KMS-11 (cell line): Measurements from ENCODE around the gene SCT.

Source experiments
- H2AFZ ChIP-seq: fragments of 200-600 bp; sonication (generic); 2 replicates; pipeline ENCODE4 v1.6.1; 2016; ENCODE audit warnings: antibody characterized with exemption, mixed run types, low read depth
- H3K27ac ChIP-seq: fragments of 200-600 bp; sonication (generic); 2 replicates; pipeline ENCODE4 v1.6.1; 2016; ENCODE audit warnings: mild to moderate bottlenecking, mixed run types
- H3K27me3 ChIP-seq: fragments of 200-600 bp; sonication (generic); 2 replicates; pipeline ENCODE4 v1.6.1; 2017; ENCODE audit warnings: mild to moderate bottlenecking, low read depth, mixed run types, moderate library complexity; ENCODE audit not compliant: insufficient read depth
- H3K36me3 ChIP-seq: fragments of 200-600 bp; sonication (generic); 2 replicates; pipeline ENCODE4 v1.6.1; 2017; ENCODE audit warnings: mild to moderate bottlenecking, mixed run types; ENCODE audit not compliant: insufficient read depth
- H3K4me1 ChIP-seq: fragments of 200-600 bp; sonication (generic); 2 replicates; pipeline ENCODE4 v1.6.1; 2016; ENCODE audit warnings: mild to moderate bottlenecking, low read depth, mixed run types; ENCODE audit not compliant: poor library complexity, severe bottlenecking
- H3K4me2 ChIP-seq: fragments of 200-600 bp; sonication (generic); 2 replicates; pipeline ENCODE4 v1.7.0; 2016; ENCODE audit warnings: mild to moderate bottlenecking, mixed run types
- H3K4me3 ChIP-seq: fragments of 200-600 bp; sonication (generic); IDR thresholded peaks from 2 replicates; pipeline ENCODE4 v1.6.1; 2017; ENCODE audit warnings: low read depth, low read length, mixed read lengths; ENCODE audit not compliant: insufficient read depth
- H3K79me2 ChIP-seq: fragments of 200-600 bp; sonication (generic); 2 replicates; pipeline ENCODE4 v1.6.1; 2016; ENCODE audit warnings: low read depth, mixed run types; ENCODE audit not compliant: insufficient read depth
- H3K9ac ChIP-seq: fragments of 200-600 bp; sonication (generic); 2 replicates; pipeline ENCODE4 v1.6.1; 2016; ENCODE audit warnings: mild to moderate bottlenecking, mixed run types
- H4K20me1 ChIP-seq: fragments of 200-600 bp; sonication (generic); 2 replicates; pipeline ENCODE4 v1.6.1; 2016; ENCODE audit warnings: mild to moderate bottlenecking, mixed run types; ENCODE audit not compliant: insufficient read depth
- TF ChIP-seq, protein P1 (sequence below): fragments of 200-600 bp; sonication (generic); conservative IDR thresholded peaks from 2 replicates; pipeline ENCODE4 v1.6.1; 2017; ENCODE audit warnings: low read depth, mild to moderate bottlenecking, antibody characterized with exemption, low read length, moderate library complexity, mixed read lengths

Gene SCT, protein sequence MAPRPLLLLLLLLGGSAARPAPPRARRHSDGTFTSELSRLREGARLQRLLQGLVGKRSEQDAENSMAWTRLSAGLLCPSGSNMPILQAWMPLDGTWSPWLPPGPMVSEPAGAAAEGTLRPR

DNA sequence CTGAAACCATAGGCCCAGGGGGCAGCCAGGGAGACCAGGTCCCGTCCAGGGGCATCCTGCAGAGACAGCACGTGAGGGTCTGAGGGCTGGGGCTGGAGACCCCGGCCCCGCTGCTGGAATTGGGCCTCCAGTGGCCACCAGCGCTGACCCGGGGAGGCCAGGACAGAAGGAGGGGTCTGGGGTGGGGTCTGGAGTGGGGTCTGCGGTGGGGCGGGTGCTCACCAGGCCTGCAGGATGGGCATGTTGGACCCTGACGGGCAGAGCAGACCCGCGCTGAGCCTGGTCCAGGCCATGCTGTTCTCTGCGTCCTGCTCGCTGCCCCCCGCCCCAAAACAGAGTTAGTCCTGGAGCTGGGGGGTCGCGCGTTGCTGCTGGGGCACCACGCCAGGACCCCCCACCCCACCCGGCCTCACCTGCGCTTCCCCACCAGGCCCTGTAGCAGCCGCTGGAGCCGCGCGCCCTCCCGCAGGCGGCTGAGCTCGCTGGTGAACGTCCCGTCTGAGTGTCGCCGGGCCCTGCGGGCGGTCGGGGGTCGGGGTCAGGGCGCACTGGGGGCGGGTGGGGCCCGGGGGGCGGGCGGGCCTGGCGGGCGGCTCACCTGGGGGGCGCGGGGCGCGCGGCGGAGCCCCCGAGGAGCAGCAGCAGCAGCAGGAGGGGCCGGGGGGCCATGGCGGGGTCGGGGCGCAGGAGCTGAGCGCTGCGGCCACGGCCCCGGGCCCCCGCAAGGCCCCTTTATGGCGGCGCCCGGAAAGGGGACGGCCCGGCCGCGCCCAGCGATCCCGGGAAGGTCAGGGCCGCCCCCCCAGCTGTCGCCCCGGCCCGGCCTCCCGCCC lies at the start of gene SCT:
Gene SCT (minus strand): TSS at position 707 of the 833 bp plus-strand sequence. CDS start 38 bp downstream, at position 669.
- peak within 1 kb of the TSS; percentile 90 for H3K27ac ChIP-seq
- H4K20me1 ChIP-seq: no peaks in the 10 kb centered on the region
- H3K27me3 ChIP-seq: no peaks in the 10 kb centered on the region
- peak within 1 kb of the TSS; percentile 97 for H3K4me2 ChIP-seq
- no peak within 1 kb of the TSS for H3K4me3 ChIP-seq
- H3K9ac ChIP-seq: peak within 1 kb of the TSS; percentile 55; the same call in 1 of the 2 replicates
- TF ChIP-seq, protein P1, sequence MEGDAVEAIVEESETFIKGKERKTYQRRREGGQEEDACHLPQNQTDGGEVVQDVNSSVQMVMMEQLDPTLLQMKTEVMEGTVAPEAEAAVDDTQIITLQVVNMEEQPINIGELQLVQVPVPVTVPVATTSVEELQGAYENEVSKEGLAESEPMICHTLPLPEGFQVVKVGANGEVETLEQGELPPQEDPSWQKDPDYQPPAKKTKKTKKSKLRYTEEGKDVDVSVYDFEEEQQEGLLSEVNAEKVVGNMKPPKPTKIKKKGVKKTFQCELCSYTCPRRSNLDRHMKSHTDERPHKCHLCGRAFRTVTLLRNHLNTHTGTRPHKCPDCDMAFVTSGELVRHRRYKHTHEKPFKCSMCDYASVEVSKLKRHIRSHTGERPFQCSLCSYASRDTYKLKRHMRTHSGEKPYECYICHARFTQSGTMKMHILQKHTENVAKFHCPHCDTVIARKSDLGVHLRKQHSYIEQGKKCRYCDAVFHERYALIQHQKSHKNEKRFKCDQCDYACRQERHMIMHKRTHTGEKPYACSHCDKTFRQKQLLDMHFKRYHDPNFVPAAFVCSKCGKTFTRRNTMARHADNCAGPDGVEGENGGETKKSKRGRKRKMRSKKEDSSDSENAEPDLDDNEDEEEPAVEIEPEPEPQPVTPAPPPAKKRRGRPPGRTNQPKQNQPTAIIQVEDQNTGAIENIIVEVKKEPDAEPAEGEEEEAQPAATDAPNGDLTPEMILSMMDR: no peak
- H3K36me3 ChIP-seq: no peaks in the 10 kb centered on the region
- H3K4me1 ChIP-seq: peaks cover 38% of the 10 kb centered on the region
- no peaks in the 10 kb centered on the region for H3K79me2 ChIP-seq
- no peak within 1 kb of the TSS for H2AFZ ChIP-seq

DNA sequence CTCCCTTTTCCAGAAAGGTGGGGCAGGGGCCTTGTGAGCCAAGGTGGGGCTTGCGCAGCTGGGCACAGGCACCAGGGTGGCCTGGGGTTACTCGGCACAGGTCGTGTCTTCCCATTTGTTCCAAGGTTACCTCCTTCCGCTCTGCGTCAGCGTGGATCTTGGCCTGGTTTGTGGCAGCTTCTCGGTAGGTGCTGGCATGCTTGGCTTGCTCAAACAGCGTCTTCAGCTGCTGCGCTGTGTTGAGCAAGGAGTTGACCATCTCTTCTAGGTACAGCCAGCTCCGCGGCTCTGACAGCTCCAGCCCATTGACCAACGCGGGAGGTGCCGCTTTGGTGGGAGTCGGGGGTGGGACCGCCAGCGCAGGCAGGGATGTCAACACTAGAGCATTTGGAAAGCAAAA lies 47.4 kb upstream of the SCT start:
- no peak overlapping the region for H3K4me2 ChIP-seq
- no peak overlapping the region for H3K9ac ChIP-seq
- no peak overlapping the region for H3K27ac ChIP-seq
- no peaks in the 10 kb centered on the region for H3K79me2 ChIP-seq
- peaks cover 6% of the 10 kb centered on the region for H3K4me1 ChIP-seq
- H3K27me3 ChIP-seq: no peaks in the 10 kb centered on the region
- H3K36me3 ChIP-seq: peaks cover 4% of the 10 kb centered on the region; the same call in 1 of the 2 replicates
- H3K4me3 ChIP-seq: no peak overlapping the region
- TF ChIP-seq, protein P1: no peak
- H2AFZ ChIP-seq: no peak overlapping the region
- H4K20me1 ChIP-seq: no peaks in the 10 kb centered on the region

DNA sequence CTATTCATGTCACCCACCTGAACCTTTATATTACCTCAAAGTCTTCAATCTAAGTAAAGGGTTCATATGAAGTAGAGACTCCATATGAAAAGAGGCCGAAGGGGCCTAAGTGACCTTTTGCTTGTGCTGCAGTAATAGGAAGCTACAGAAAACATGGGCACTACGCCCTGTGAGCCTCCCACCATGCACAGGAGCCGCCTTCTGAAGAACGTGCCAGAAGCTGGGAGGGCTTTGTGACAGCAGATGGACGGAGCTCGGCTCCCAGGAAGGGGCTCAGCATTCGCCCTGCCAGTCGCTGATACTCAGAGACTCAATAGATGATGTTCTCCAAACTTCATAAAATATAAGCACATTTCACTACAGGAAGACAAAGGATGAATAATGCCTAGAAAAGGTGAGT lies 46.9 kb upstream of the SCT start:
- Histone ChIP-seq H3K9ac (no peak overlapping the region), H4K20me1 (no peaks in the 10 kb centered on the region), H3K36me3 (peaks cover 4% of the 10 kb centered on the region; the same call in 1 of the 2 replicates), H3K4me1 (peaks cover 10% of the 10 kb centered on the region), H3K4me2 (no peak overlapping the region), H2AFZ (no peak overlapping the region), H3K4me3 (no peak overlapping the region), H3K27ac (no peak overlapping the region), H3K79me2 (no peaks in the 10 kb centered on the region), H3K27me3 (no peaks in the 10 kb centered on the region)
- TF ChIP-seq, protein P1: no peak

DNA sequence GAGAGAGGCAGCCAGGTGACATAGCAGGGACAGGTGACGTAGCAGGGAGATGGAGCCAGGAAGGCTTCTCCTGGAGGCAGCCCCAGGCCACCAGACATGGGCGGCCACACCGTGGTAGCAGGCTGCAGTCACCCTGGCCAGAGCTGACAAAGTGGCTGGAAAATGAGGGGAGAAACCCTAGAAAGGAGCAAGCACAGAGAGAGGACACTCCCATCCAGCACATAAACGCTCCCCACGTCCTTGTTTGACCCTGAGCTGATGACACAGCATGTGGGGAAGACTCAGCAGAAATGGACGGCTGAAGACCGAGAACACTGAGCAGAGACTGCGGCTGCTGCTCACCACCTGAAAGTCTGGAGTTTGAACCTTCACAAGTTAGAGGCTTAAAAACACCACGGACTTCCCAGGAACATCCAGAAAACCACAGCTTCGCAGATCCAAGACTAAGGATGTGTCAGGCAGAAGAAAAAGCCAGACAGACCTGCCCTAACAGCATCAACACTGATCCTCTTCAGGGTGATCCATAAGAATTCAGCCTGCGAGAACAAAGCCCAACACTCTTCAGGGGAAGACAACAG lies 38.8 kb upstream of the SCT start:
- H3K9ac ChIP-seq: peak overlapping the region; percentile 42
- H3K4me2 ChIP-seq: peak overlapping the region; percentile 77
- no peaks in the 10 kb centered on the region for H3K79me2 ChIP-seq
- peak overlapping the region; percentile 2; the same call in 1 of the 2 replicates for H2AFZ ChIP-seq
- peaks cover 4% of the 10 kb centered on the region; the same call in 1 of the 2 replicates for H3K36me3 ChIP-seq
- H3K4me1 ChIP-seq: peaks cover 41% of the 10 kb centered on the region
- H4K20me1 ChIP-seq: no peaks in the 10 kb centered on the region
- peak overlapping the region; percentile 91 for H3K27ac ChIP-seq
- no peak overlapping the region for H3K4me3 ChIP-seq
- TF ChIP-seq, protein P1: no peak
- no peaks in the 10 kb centered on the region for H3K27me3 ChIP-seq
